Activated CD4-positive, alpha-beta T cell treated with anti-CD3 and anti-CD28 coated beads for 48 hours (primary cell): Measurements from ENCODE around the gene CORO1A.
"Not testable (repeated sequence)": the region's sequence is repeated elsewhere in the genome, so short reads cannot be mapped to it uniquely, and the experiment has no call there.

Source experiments
- DNase-seq: peaks from one replicate; pipeline ENCODE4 v3.0.0-alpha.2; 2020

The CORO1A gene

GRCh38 chr16:30206252-30206651 lies 22.9 kb downstream of the CORO1A start:
- not testable (repeated sequence) for DNase-seq

- DNase-seq = peak; percentile 1
Measured at GRCh38 chr16:30207063-30207704, 23.8 kb downstream of the CORO1A start.

GRCh38 chr16:30209032-30209431 lies 25.6 kb downstream of the CORO1A start:
- not testable (repeated sequence) for DNase-seq

GRCh38 chr16:30211414-30211813 lies 28.0 kb downstream of the CORO1A start:
- not testable (repeated sequence) for DNase-seq

- not testable (repeated sequence) for DNase-seq
Measured at GRCh38 chr16:30217082-30217481, 33.7 kb downstream of the CORO1A start.
